ENCODE measurements around the gene DYRK3.
A peak's percentile ranks its signal among the peaks of the same experiment; 100 is the strongest.

- no peak for TF ChIP-seq POLR2A (IDR thresholded peaks at IDR 0.05)
- TF ChIP-seq, protein P1, sequence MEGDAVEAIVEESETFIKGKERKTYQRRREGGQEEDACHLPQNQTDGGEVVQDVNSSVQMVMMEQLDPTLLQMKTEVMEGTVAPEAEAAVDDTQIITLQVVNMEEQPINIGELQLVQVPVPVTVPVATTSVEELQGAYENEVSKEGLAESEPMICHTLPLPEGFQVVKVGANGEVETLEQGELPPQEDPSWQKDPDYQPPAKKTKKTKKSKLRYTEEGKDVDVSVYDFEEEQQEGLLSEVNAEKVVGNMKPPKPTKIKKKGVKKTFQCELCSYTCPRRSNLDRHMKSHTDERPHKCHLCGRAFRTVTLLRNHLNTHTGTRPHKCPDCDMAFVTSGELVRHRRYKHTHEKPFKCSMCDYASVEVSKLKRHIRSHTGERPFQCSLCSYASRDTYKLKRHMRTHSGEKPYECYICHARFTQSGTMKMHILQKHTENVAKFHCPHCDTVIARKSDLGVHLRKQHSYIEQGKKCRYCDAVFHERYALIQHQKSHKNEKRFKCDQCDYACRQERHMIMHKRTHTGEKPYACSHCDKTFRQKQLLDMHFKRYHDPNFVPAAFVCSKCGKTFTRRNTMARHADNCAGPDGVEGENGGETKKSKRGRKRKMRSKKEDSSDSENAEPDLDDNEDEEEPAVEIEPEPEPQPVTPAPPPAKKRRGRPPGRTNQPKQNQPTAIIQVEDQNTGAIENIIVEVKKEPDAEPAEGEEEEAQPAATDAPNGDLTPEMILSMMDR (IDR thresholded peaks at IDR 0.05 in 4 of 5, conservative IDR thresholded peaks at IDR 0.05 in 1 of 5) = peak; percentile 11 to 58 (median 30)
Measured at GRCh38 chr1:206631085-206631509, 4.2 kb upstream of the DYRK3 start.
